Spleen (tissue), 11 donors: ENCODE measurements around the gene ERI3. TPM values are rescaled to one million over a fixed set of nuclear protein-coding genes. Genes with fewer than 3 reads are reported as not detected.

Source experiments
- DNase-seq: peaks from one replicate; pipeline ENCODE4 v3.0.0-alpha.2; 2020
- H3K27ac ChIP-seq, 8 donors: fragments of 200-600 bp; sonication (generic) in 7 of 8; 1 replicate in 4 of 8; 2 replicates in 4 of 8; pipeline versions ENCODE4 v1.5.0 to v1.8.0; 2016 to 2021; ENCODE audit warnings: inconsistent platforms in 4 of 8, mild to moderate bottlenecking in 4 of 8, moderate library complexity in 1 of 8
- H3K27me3 ChIP-seq, 7 donors: fragments of 200-600 bp; sonication (generic) in 6 of 7; replicated peaks in 1 of 7; 1 replicate in 4 of 7; 2 replicates in 3 of 7; pipeline versions ENCODE4 v1.5.0 to v1.8.0; 2016 to 2021; ENCODE audit warnings: inconsistent platforms in 3 of 7, mild to moderate bottlenecking in 1 of 7
- H3K36me3 ChIP-seq, 6 donors: fragments of 200-600 bp; sonication (generic) in 5 of 6; 1 replicate in 4 of 6; 2 replicates in 2 of 6; pipeline versions ENCODE4 v1.5.0 to v1.8.0; 2016 to 2021; ENCODE audit warnings: inconsistent platforms in 2 of 6
- H3K4me1 ChIP-seq, 6 donors: fragments of 200-600 bp; sonication (generic) in 5 of 6; 1 replicate in 3 of 6; 2 replicates in 3 of 6; pipeline versions ENCODE4 v1.5.0 to v1.8.0; 2016 to 2021; ENCODE audit warnings: inconsistent platforms in 3 of 6
- H3K4me3 ChIP-seq, 8 donors: fragments of 200-600 bp; sonication (generic) in 7 of 8; 1 replicate in 4 of 8; 2 replicates in 4 of 8; pipeline versions ENCODE4 v1.5.0 to v1.8.0; 2016 to 2021; ENCODE audit warnings: inconsistent platforms in 4 of 8, mild to moderate bottlenecking in 4 of 8, moderate library complexity in 2 of 8
- H3K9me3 ChIP-seq, 8 donors: fragments of 200-600 bp; sonication (generic) in 7 of 8; 1 replicate in 4 of 8; 2 replicates in 4 of 8; pipeline versions ENCODE4 v1.5.0 to v1.8.0; 2016 to 2021; ENCODE audit warnings: inconsistent platforms in 4 of 8
- CTCF ChIP-seq, 11 experiments: fragments of 200-600 bp in 7 of 11; fragments of 450-650 bp in 4 of 11; sonication (generic) in 4 of 11; IDR thresholded peaks in 8 of 11; conservative IDR thresholded peaks in 3 of 11; 1 replicate in 7 of 11; 2 replicates in 4 of 11; pipeline versions ENCODE4 v1.4.0 to v1.8.0; 2016 to 2021; ENCODE audit warnings: antibody characterized with exemption in 11 of 11, inconsistent platforms in 4 of 11, mild to moderate bottlenecking in 1 of 11
- POLR2A ChIP-seq, 3 donors: fragments of 450-650 bp; IDR thresholded peaks; one replicate each; pipeline ENCODE4 v1.5.1; 2017; ENCODE audit warnings: antibody characterized with exemption in 3 of 3, mild to moderate bottlenecking in 1 of 3
- POLR2AphosphoS5 ChIP-seq, 3 donors: sonication (generic); formaldehyde crosslinking; IDR thresholded peaks; one replicate each; pipeline ENCODE4 v1.5.1; 2017; ENCODE audit warnings: antibody characterized with exemption in 3 of 3
- WGBS, 5 donors: extraction: QIAGEN DNeasy Blood & Tissue Kit in 3 of 5; methylation state at CpG; one replicate each; pipeline versions ENCODE4 v1.1.5 to v1.1.7; 2013 to 2018; 5-methylcytosine and 5-hydroxymethylcytosine counted together
- intact Hi-C: fragments of 100-400 bp; cut with DNase I; formaldehyde crosslinking; loops from one replicate; pipeline ENCODE4 v1.15.0; 2023; ENCODE audit warnings: low total_unique reads
- polyA plus RNA-seq, 3 donors: library from polyadenylated mRNA; stranded (reverse); fragments of 200-250 nt; gene quantifications; one replicate each; pipeline ENCODE4 v1.2.1, GENCODE V29; 2013
- total RNA-seq, 7 donors: library from RNA; depleted of rRNA in 3 of 7; stranded (reverse); fragments of >200 nt in 3 of 7; fragmentation: NEBNext Ultra II Directional in 4 of 7; extraction: Animal tissue kit (Norgen Biotek cat#: 25700) in 4 of 7; gene quantifications; one replicate each; pipeline versions ENCODE4 v1.1.0 to v1.2.1, GENCODE V29; 2016 to 2021
- donor health status: healthy with polysubstance abuse.
- donor health status: DM: no; HTN: no; CAD: no; lungs with moderate emphysema.
- donor health status: DM: no; HTN: no; CAD: no.
- donor health status: Bipolar disorder and iron deficiency.
- donor health status: healthy.
- donor health status: DM: no; HTN: no; CAD: no.
- donor health status: DM: yes; HTN: yes; CAD: no.

Gene ERI3
- total and polyA plus RNA-seq, 10 donors = 20.1 to 41.1 (median 27.3) TPM

- H3K36me3 ChIP-seq = peaks cover 0 to 83% (median 61%) of the 10 kb centered on the region in 6 donors
- WGBS, 5 donors = 88 to 95% (median 91%) methylated on average over 6 of the region's 6 CpGs
- no peak overlapping the region for H3K27ac ChIP-seq
- H3K9me3 ChIP-seq = no peaks in the 10 kb centered on the region
- no peak for TF ChIP-seq POLR2AphosphoS5 (IDR thresholded peaks at IDR 0.05)
- TF ChIP-seq POLR2A (IDR thresholded peaks at IDR 0.05) = no peak
- TF ChIP-seq CTCF (IDR thresholded peaks at IDR 0.05 in 8 of 11, conservative IDR thresholded peaks at IDR 0.05 in 3 of 11) = no peak
- H3K4me3 ChIP-seq = no peak overlapping the region
- peaks cover 3 to 35% (median 18%) of the 10 kb centered on the region in 6 donors for H3K4me1 ChIP-seq
- intact Hi-C loops = loop anchor here (5.0 kb wide), 1 partner anchor 98 kb away; no protein-coding TSS in a partner anchor
- H3K27me3 ChIP-seq = no peaks in the 10 kb centered on the region
- no peak for DNase-seq
Observed at GRCh38 chr1:44219301-44219626, 135.8 kb downstream of the ERI3 start.

- TF ChIP-seq CTCF (IDR thresholded peaks at IDR 0.05 in 8 of 11, conservative IDR thresholded peaks at IDR 0.05 in 3 of 11) (no peak), POLR2AphosphoS5 (IDR thresholded peaks at IDR 0.05) (peak in 1 of 3 donors; percentile 50), POLR2A (IDR thresholded peaks at IDR 0.05) (no peak)
- H3K9me3 ChIP-seq = no peaks in the 10 kb centered on the region
- 95 to 97% (median 96%) methylated on average over 24 of the region's 24 CpGs for WGBS, 5 donors
- H3K4me3 ChIP-seq = no peak overlapping the region
- no peak overlapping the region for H3K27ac ChIP-seq
- no peaks in the 10 kb centered on the region for H3K27me3 ChIP-seq
- intact Hi-C loops = loop anchor here (5.0 kb wide), 1 partner anchor 99 kb away; no protein-coding TSS in a partner anchor
- DNase-seq = no peak
- peaks cover 0 to 83% (median 61%) of the 10 kb centered on the region in 6 donors for H3K36me3 ChIP-seq
- peaks cover 8 to 41% (median 24%) of the 10 kb centered on the region in 6 donors for H3K4me1 ChIP-seq
Observed at GRCh38 chr1:44218503-44219300, 136.4 kb downstream of the ERI3 start.

GRCh38 chr1:44217809-44218410 lies 137.1 kb downstream of the ERI3 start:
- intact Hi-C loops = loop anchor here (5.0 kb wide), 1 partner anchor 99 kb away; no protein-coding TSS in a partner anchor
- TF ChIP-seq POLR2A (IDR thresholded peaks at IDR 0.05) (no peak), CTCF (IDR thresholded peaks at IDR 0.05 in 8 of 11, conservative IDR thresholded peaks at IDR 0.05 in 3 of 11) (peak; percentile 76 to 96 (median 90))
- WGBS, 5 donors = 58 to 85% (median 75%) methylated on average over 3 to 4 of the region's 4 CpGs

More at GRCh38 chr1:44217809-44218410, 137.1 kb downstream of the ERI3 start:
- H3K9me3 ChIP-seq = no peaks in the 10 kb centered on the region
- peaks cover 0 to 83% (median 61%) of the 10 kb centered on the region in 6 donors for H3K36me3 ChIP-seq
- peaks cover 8 to 44% (median 25%) of the 10 kb centered on the region in 6 donors for H3K4me1 ChIP-seq
- H3K4me3 ChIP-seq = no peak overlapping the region
- DNase-seq = peak; percentile 90
- H3K27ac ChIP-seq = peak overlapping the region in 2 of 8 donors; percentile 20 to 23
- no peaks in the 10 kb centered on the region for H3K27me3 ChIP-seq
